PFSK-1 (cell line): Measurements from ENCODE around the gene CAMK1D.

Experiments used
- FOXP2 ChIP-seq: optimal IDR thresholded peaks from 2 replicates; pipeline ENCODE3; 2011; ENCODE audit warnings: borderline replicate concordance, control low read depth, inconsistent platforms; ENCODE audit not compliant: insufficient read depth; ENCODE audit errors: extremely low read length, extremely low read depth
- POLR2AphosphoS5 ChIP-seq: IDR thresholded peaks from 2 replicates; pipeline ENCODE4 v1.6.1; 2012; ENCODE audit warnings: low read depth, mild to moderate bottlenecking, control low read depth, low read length, moderate library complexity
- SIN3A ChIP-seq: IDR thresholded peaks from 2 replicates; pipeline ENCODE4 v1.6.1; 2012; ENCODE audit warnings: mild to moderate bottlenecking, low read length, moderate library complexity, borderline replicate concordance; ENCODE audit not compliant: insufficient read depth
- TAF1 ChIP-seq: IDR thresholded peaks from 2 replicates; pipeline ENCODE4 v1.6.1; 2012; ENCODE audit warnings: low read length, control low read depth, borderline replicate concordance; ENCODE audit not compliant: insufficient read depth
- TF ChIP-seq, protein P1 (sequence below), 2 experiments: IDR thresholded peaks; 2 replicates each; pipeline versions ENCODE4 v1.6.1 to v1.8.0; 2011 to 2012; ENCODE audit warnings: low read depth in 2 of 2, low read length in 2 of 2, control low read depth in 1 of 2, inconsistent platforms in 1 of 2, mild to moderate bottlenecking in 1 of 2, moderate library complexity in 1 of 2; ENCODE audit not compliant: insufficient read depth in 1 of 2

CAMK1D gene

GRCh38 chr10:12799144-12799543 is 449.8 kb downstream of the CAMK1D start:
- TF ChIP-seq TAF1 = no peak
- TF ChIP-seq, protein P1, sequence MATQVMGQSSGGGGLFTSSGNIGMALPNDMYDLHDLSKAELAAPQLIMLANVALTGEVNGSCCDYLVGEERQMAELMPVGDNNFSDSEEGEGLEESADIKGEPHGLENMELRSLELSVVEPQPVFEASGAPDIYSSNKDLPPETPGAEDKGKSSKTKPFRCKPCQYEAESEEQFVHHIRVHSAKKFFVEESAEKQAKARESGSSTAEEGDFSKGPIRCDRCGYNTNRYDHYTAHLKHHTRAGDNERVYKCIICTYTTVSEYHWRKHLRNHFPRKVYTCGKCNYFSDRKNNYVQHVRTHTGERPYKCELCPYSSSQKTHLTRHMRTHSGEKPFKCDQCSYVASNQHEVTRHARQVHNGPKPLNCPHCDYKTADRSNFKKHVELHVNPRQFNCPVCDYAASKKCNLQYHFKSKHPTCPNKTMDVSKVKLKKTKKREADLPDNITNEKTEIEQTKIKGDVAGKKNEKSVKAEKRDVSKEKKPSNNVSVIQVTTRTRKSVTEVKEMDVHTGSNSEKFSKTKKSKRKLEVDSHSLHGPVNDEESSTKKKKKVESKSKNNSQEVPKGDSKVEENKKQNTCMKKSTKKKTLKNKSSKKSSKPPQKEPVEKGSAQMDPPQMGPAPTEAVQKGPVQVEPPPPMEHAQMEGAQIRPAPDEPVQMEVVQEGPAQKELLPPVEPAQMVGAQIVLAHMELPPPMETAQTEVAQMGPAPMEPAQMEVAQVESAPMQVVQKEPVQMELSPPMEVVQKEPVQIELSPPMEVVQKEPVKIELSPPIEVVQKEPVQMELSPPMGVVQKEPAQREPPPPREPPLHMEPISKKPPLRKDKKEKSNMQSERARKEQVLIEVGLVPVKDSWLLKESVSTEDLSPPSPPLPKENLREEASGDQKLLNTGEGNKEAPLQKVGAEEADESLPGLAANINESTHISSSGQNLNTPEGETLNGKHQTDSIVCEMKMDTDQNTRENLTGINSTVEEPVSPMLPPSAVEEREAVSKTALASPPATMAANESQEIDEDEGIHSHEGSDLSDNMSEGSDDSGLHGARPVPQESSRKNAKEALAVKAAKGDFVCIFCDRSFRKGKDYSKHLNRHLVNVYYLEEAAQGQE (IDR thresholded peaks at IDR 0.05; ENCODE audit: insufficient read depth in 1 of 2, low read depth in 2 of 2, low read length in 2 of 2) = no peak
- no peak for TF ChIP-seq SIN3A
- TF ChIP-seq FOXP2 = no peak
- TF ChIP-seq POLR2AphosphoS5 = no peak

- TF ChIP-seq FOXP2 (no peak), POLR2AphosphoS5 (no peak), TAF1 (no peak), SIN3A (no peak)
- TF ChIP-seq, protein P1 (IDR thresholded peaks at IDR 0.05; ENCODE audit: insufficient read depth in 1 of 2, low read depth in 2 of 2, low read length in 2 of 2) = no peak
Measured at GRCh38 chr10:12799714-12800113, 450.4 kb downstream of the CAMK1D start.

DNA sequence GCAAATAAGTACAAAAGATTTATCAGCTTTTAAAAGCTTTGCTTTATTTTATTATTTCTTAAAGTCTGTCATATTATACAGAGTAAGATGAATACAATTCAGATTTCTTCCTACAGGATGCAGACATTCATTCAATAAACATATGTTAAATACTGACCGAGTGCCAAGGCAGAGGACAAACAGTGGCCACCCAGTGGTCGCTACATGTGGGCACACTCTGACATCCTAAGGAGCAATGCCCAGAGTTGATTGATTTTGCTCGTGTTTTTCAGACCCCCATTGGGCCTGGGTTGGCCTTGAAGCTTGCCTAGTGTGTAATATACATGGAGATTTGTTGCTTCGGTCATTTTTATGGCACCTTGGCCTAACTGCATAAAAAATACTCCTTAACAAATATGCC is 451.0 kb downstream of the CAMK1D start:
- TF ChIP-seq FOXP2 (no peak), SIN3A (no peak), POLR2AphosphoS5 (no peak), TAF1 (no peak)
- TF ChIP-seq, protein P1 (IDR thresholded peaks at IDR 0.05; ENCODE audit: insufficient read depth in 1 of 2, low read depth in 2 of 2, low read length in 2 of 2) = no peak

- TF ChIP-seq POLR2AphosphoS5 (no peak), TAF1 (no peak), SIN3A (no peak)
Measured at GRCh38 chr10:12801214-12802087, 452.1 kb downstream of the CAMK1D start.

GRCh38 chr10:12803776-12804175 is 454.4 kb downstream of the CAMK1D start:
- TF ChIP-seq POLR2AphosphoS5 (no peak), FOXP2 (no peak), TAF1 (no peak), SIN3A (no peak)
- TF ChIP-seq, protein P1 (IDR thresholded peaks at IDR 0.05; ENCODE audit: insufficient read depth in 1 of 2, low read depth in 2 of 2, low read length in 2 of 2) = no peak
